H1 (cell line): Measurements from ENCODE around the gene FOXP4. TPM values are rescaled to one million over a fixed set of nuclear protein-coding genes. Genes with fewer than 3 reads are reported as not detected.

ENCODE experiments used
- CTCF ChIA-PET: fragments of 300-600 bp; sonication (Branson Sonifier 250); formaldehyde crosslinking; loops from one replicate; lab custom pipeline; 2021; ENCODE audit not compliant: partially characterized antibody; lab: Charles Lee
- POLR2A ChIA-PET: fragments of 300-600 bp; sonication (Branson Sonifier 250); formaldehyde crosslinking; loops from one replicate; lab custom pipeline; 2021; ENCODE audit warnings: inconsistent platforms; ENCODE audit not compliant: partially characterized antibody; lab: Charles Lee
- DNase-seq, 2 experiments: peaks; one replicate each; pipeline versions ENCODE4 v3.0.0 to v3.0.0-alpha.2; 2010 to 2022; ENCODE audit warnings: low spot score in 2 of 2, low read depth in 1 of 2, mixed read lengths in 1 of 2
- FAIRE-seq: peaks from 2 replicates; lab custom pipeline; 2011; peaks lifted over from hg19 to GRCh38; lab: Jason Lieb, UNC
- H2AFZ ChIP-seq: 2 replicates; pipeline ENCODE4 v1.8.1; 2012; ENCODE audit warnings: low read length, inconsistent platforms
- H2AK5ac ChIP-seq: 2 replicates; pipeline ENCODE4 v1.6.1; 2013; ENCODE audit warnings: low read depth, low read length
- H2BK120ac ChIP-seq: replicated peaks from 2 replicates; pipeline ENCODE3; 2013; ENCODE audit warnings: low read depth, low read length, inconsistent platforms
- H2BK12ac ChIP-seq: 2 replicates; pipeline ENCODE4 v1.6.1; 2013; ENCODE audit warnings: low read depth, low read length
- H2BK15ac ChIP-seq: 2 replicates; pipeline ENCODE4 v1.6.1; 2013; ENCODE audit warnings: low read length
- H2BK20ac ChIP-seq: 2 replicates; pipeline ENCODE4 v1.6.1; 2013; ENCODE audit warnings: low read length
- H2BK5ac ChIP-seq: 2 replicates; pipeline ENCODE4 v1.6.1; 2013; ENCODE audit warnings: low read depth, low read length
- H3K14ac ChIP-seq: 2 replicates; pipeline ENCODE4 v1.6.1; 2013; ENCODE audit warnings: inconsistent platforms; ENCODE audit not compliant: insufficient read length
- H3K18ac ChIP-seq: 2 replicates; pipeline ENCODE4 v1.6.1; 2013; ENCODE audit warnings: low read length; ENCODE audit errors: extremely low read depth
- H3K23ac ChIP-seq: 2 replicates; pipeline ENCODE4 v1.6.1; 2013; ENCODE audit warnings: inconsistent platforms; ENCODE audit not compliant: insufficient read length
- H3K23me2 ChIP-seq: 2 replicates; pipeline ENCODE4 v1.6.1; 2013; ENCODE audit warnings: low read depth, low read length
- H3K27ac ChIP-seq: 2 replicates; pipeline ENCODE4 v1.6.1; 2011; ENCODE audit warnings: low read depth, low read length, inconsistent platforms
- H3K27me3 ChIP-seq, 4 experiments: replicated peaks in 1 of 4; 1 replicate in 1 of 4; 2 replicates in 3 of 4; pipeline versions ENCODE4 v1.6.1 to v1.8.1; 2011 to 2013; ENCODE audit warnings: low read length in 3 of 4, mild to moderate bottlenecking in 3 of 4, inconsistent platforms in 2 of 4, mixed read lengths in 2 of 4, moderate library complexity in 1 of 4; ENCODE audit not compliant: control insufficient read depth in 3 of 4, insufficient read depth in 3 of 4; ENCODE audit errors: extremely low read depth in 1 of 4
- H3K36me3 ChIP-seq, 4 experiments: 2 replicates each; pipeline versions ENCODE4 v1.6.1 to v1.8.1; 2011 to 2013; ENCODE audit warnings: mild to moderate bottlenecking in 4 of 4, low read length in 3 of 4, moderate library complexity in 2 of 4, control low read depth in 1 of 4, inconsistent platforms in 1 of 4; ENCODE audit not compliant: insufficient read depth in 4 of 4, control insufficient read depth in 2 of 4
- H3K4ac ChIP-seq: replicated peaks from 2 replicates; pipeline ENCODE3; 2013; ENCODE audit warnings: low read length, low read depth, mixed read lengths, inconsistent platforms; ENCODE audit not compliant: insufficient read length
- H3K4me1 ChIP-seq, 4 experiments: replicated peaks in 1 of 4; 1 replicate in 1 of 4; 2 replicates in 3 of 4; pipeline versions ENCODE4 v1.6.1 to v1.8.1; 2011 to 2013; ENCODE audit warnings: low read length in 3 of 4, inconsistent platforms in 2 of 4, mixed read lengths in 1 of 4; ENCODE audit not compliant: insufficient read depth in 4 of 4, control insufficient read depth in 3 of 4
- H3K4me2 ChIP-seq, 2 experiments: 2 replicates each; pipeline versions ENCODE4 v1.6.1 to v1.8.1; 2011 to 2013; ENCODE audit warnings: low read depth in 2 of 2, low read length in 2 of 2, control low read depth in 1 of 2, inconsistent platforms in 1 of 2, mild to moderate bottlenecking in 1 of 2; ENCODE audit not compliant: insufficient read depth in 1 of 2
- H3K4me3 ChIP-seq, 4 experiments: fragments of 200-600, 300-600 bp in 1 of 4; sonication (generic), shearing (Covaris generic), sonication (Bioruptor Twin) in 1 of 4; 2 replicates each; pipeline versions ENCODE4 v1.5.1 to v1.8.1; 2011 to 2016; ENCODE audit warnings: low read length in 4 of 4, low read depth in 3 of 4, control low read depth in 2 of 4, inconsistent platforms in 2 of 4, mild to moderate bottlenecking in 2 of 4, mixed read lengths in 1 of 4, moderate library complexity in 1 of 4; ENCODE audit not compliant: insufficient read depth in 2 of 4; ENCODE audit errors: extremely low read depth in 1 of 4
- H3K56ac ChIP-seq: replicated peaks from 2 replicates; pipeline ENCODE3; 2013; ENCODE audit warnings: low read depth, mild to moderate bottlenecking, mixed read lengths, low read length, inconsistent platforms; ENCODE audit not compliant: insufficient read length
- H3K79me1 ChIP-seq: 2 replicates; pipeline ENCODE4 v1.6.1; 2013; ENCODE audit warnings: low read depth, low read length, control low read depth
- H3K79me2 ChIP-seq, 2 experiments: 2 replicates each; pipeline versions ENCODE4 v1.6.1 to v1.8.1; 2012 to 2013; ENCODE audit warnings: low read length in 2 of 2, mild to moderate bottlenecking in 2 of 2, inconsistent platforms in 1 of 2; ENCODE audit not compliant: insufficient read depth in 2 of 2, control insufficient read depth in 1 of 2
- H3K9ac ChIP-seq, 4 experiments: replicated peaks in 1 of 4; 1 replicate in 1 of 4; 2 replicates in 3 of 4; pipeline versions ENCODE4 v1.6.1 to v1.8.1; 2011 to 2013; ENCODE audit warnings: low read depth in 3 of 4, low read length in 3 of 4, control low read depth in 2 of 4, mild to moderate bottlenecking in 2 of 4, moderate library complexity in 2 of 4, inconsistent platforms in 1 of 4; ENCODE audit errors: extremely low read depth in 1 of 4
- H3K9me3 ChIP-seq, 2 experiments: 2 replicates each; pipeline versions ENCODE4 v1.6.1 to v1.8.1; 2012 to 2013; ENCODE audit warnings: mild to moderate bottlenecking in 2 of 2, moderate library complexity in 2 of 2, control low read depth in 1 of 2, inconsistent platforms in 1 of 2, low read depth in 1 of 2, low read length in 1 of 2, mixed read lengths in 1 of 2; ENCODE audit not compliant: insufficient read depth in 2 of 2
- H4K20me1 ChIP-seq, 2 experiments: replicated peaks in 1 of 2; 2 replicates each; pipeline versions ENCODE3 to v1.8.1; 2011 to 2013; ENCODE audit warnings: inconsistent platforms in 2 of 2, low read length in 2 of 2, mild to moderate bottlenecking in 1 of 2; ENCODE audit not compliant: insufficient read depth in 2 of 2, control insufficient read depth in 1 of 2
- H4K5ac ChIP-seq: 2 replicates; pipeline ENCODE4 v1.6.1; 2013; ENCODE audit warnings: low read length, low read depth, mixed read lengths, inconsistent platforms; ENCODE audit not compliant: insufficient read length
- H4K8ac ChIP-seq: 2 replicates; pipeline ENCODE4 v1.8.0; 2013; ENCODE audit warnings: mild to moderate bottlenecking, moderate library complexity, low read length, inconsistent platforms; ENCODE audit not compliant: insufficient read depth; ENCODE audit errors: extremely low read depth
- H4K91ac ChIP-seq: replicated peaks from 2 replicates; pipeline ENCODE3; 2013; ENCODE audit warnings: low read length, mixed read lengths, inconsistent platforms; ENCODE audit not compliant: insufficient read length
- EZH2 ChIP-seq: fragments of 200-600 bp; sonication (generic); IDR thresholded peaks from 2 replicates; pipeline ENCODE4 v1.7.1; 2012; ENCODE audit warnings: low read depth, mild to moderate bottlenecking, moderate library complexity, low read length, inconsistent platforms; ENCODE audit not compliant: severe bottlenecking
- POLR2AphosphoS5 ChIP-seq: IDR thresholded peaks from 2 replicates; pipeline ENCODE4 v1.6.1; 2011; ENCODE audit warnings: low read depth, low read length
- RXRA ChIP-seq: IDR thresholded peaks from 2 replicates; pipeline ENCODE4 v1.6.1; 2011; ENCODE audit warnings: low read depth, mild to moderate bottlenecking, low read length, moderate library complexity; ENCODE audit not compliant: insufficient read depth
- TBP ChIP-seq: IDR thresholded peaks from 2 replicates; pipeline ENCODE4 v1.6.1; 2011; ENCODE audit warnings: low read depth, low read length, improper control_type of control experiment
- WGBS, 2 experiments: shearing (Covaris generic) in 1 of 2; methylation state at CpG; one replicate each; pipeline versions ENCODE4 v1.1.6 to v1.1.7; 2013 to 2015; ENCODE audit warnings: low lambda C conversion rate in 2 of 2, mixed read lengths in 2 of 2, inconsistent platforms in 1 of 2, low coverage in 1 of 2, missing lambda C conversion rate in 1 of 2; ENCODE audit not compliant: insufficient replicate concordance in 2 of 2, insufficient coverage in 1 of 2, insufficient read length in 1 of 2; ENCODE audit errors: extremely low coverage in 1 of 2, missing lambda C conversion rate in 1 of 2; 5-methylcytosine and 5-hydroxymethylcytosine counted together
- polyA plus RNA-seq, 7 experiments: library from polyadenylated mRNA; depleted of rRNA in 3 of 7; stranded (reverse) in 5 of 7; unstranded in 2 of 7; fragments of >200 nt in 5 of 7; fragments of 200-250 nt in 2 of 7; gene quantifications; 1 replicate in 5 of 7; 2 replicates in 1 of 7; 4 replicates in 1 of 7; pipeline versions ENCODE4 v1.2.1 to v1.2.3, GENCODE V29; 2011 to 2013; ENCODE audit warnings: missing spikeins in 2 of 7, mixed read lengths in 2 of 7
- total RNA-seq: library from RNA; stranded (reverse); fragmentation: NEBNext Ultra II Directional; extraction: Animal tissue kit (Norgen Biotek cat#: 25700); gene quantifications from 2 replicates; pipeline ENCODE4 v1.2.1, GENCODE V29; 2021

FOXP4 gene
- total and polyA plus RNA-seq, 2 of the 8 experiments (the other 6 are each of a cell fraction or from before 2014, with no cell fraction given), result 4.8 to 13.3 TPM

DNA sequence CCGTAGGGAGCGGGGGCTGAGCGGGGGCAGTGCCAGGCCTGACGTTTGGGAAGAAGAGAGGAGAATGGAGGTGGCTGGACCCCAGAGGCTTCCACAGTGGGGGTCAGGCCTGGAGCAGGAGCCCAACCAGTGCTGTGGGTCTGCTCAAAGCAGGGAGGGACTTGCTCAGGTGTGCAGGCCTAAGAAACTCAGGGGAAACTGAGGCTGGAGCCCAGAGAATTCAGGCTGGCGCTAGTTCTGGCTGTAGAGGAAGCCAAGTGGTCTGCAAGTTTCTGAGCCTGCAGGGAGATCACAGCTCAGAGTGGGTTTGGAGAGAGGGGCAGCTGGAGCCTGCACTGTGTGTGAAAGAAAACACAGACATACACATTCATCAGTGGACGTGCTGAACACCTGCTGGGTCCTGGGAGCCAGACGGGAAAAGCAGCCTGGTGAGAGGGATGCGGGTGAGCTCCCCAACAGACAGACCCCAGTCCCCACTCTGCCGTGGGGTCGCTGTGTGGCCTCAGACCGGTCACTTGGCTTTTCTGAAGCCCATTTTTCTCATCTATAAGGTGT lies 17.7 kb upstream of the FOXP4 start:
- CTCF ChIA-PET, result interaction anchor here (0.6 to 3.6 kb wide), 11 partner anchors 10 to 155 kb away, joined by 3 to 13 read pairs (median 4); no protein-coding TSS in a partner anchor

More for the DNA sequence above, 17.7 kb upstream of the FOXP4 start:
- Histone ChIP-seq H3K79me2 (no peaks in the 10 kb centered on the region), H2BK15ac (no peak overlapping the region), H2BK120ac (no peak overlapping the region), H2BK5ac (no peak overlapping the region)
- TF ChIP-seq RXRA, result no peak
- no peak for TF ChIP-seq POLR2AphosphoS5
- no peak for TF ChIP-seq EZH2
- TF ChIP-seq TBP, result no peak
- TF ChIP-seq, all 59 proteins: peak for 0
- no peak overlapping the region for H2BK12ac ChIP-seq
- H4K20me1 ChIP-seq, result no peaks in the 10 kb centered on the region
- WGBS, 2 experiments, result 78% methylated on average over 11 of the region's 11 CpGs; no CpG with 5 or more reads in 1 of the 2 experiments
- H3K27me3 ChIP-seq, result peaks cover 0 to 13% (median 4%) of the 10 kb centered on the region in 4 experiments; a peak in 6 of 7 replicates
- no peak overlapping the region for H3K18ac ChIP-seq
- POLR2A ChIA-PET, result interaction anchor here (1.4 kb wide), 1 partner anchor 12 kb away, joined by 3 read pairs; no protein-coding TSS in a partner anchor
- 0 out of 2 replicates have a peak overlapping the region, but pooled peaks have one; percentile 23 for H2BK20ac ChIP-seq
- no peak overlapping the region for H3K14ac ChIP-seq
- FAIRE-seq (no peak), DNase-seq (no peak)
- H3K4me3 ChIP-seq, result no peak overlapping the region
- H3K4me1 ChIP-seq, result peaks cover 4 to 18% (median 12%) of the 10 kb centered on the region in 4 experiments; a peak in 5 of 7 replicates
- H3K4me2 ChIP-seq, result peak overlapping the region in 1 of 2 experiments; percentile 6; a peak in 1 of 4 replicates
- no peaks in the 10 kb centered on the region for H3K79me1 ChIP-seq
- no peak overlapping the region; the same call in 1 of the 2 replicates for H4K8ac ChIP-seq
- H2AK5ac ChIP-seq, result no peak overlapping the region
- H3K27ac ChIP-seq, result no peak overlapping the region
- H4K91ac ChIP-seq, result no peak overlapping the region
- no peak overlapping the region for H3K56ac ChIP-seq
- H3K36me3 ChIP-seq, result no peaks in the 10 kb centered on the region
- no peak overlapping the region for H2AFZ ChIP-seq
- no peaks in the 10 kb centered on the region for H3K9me3 ChIP-seq
- H3K4ac ChIP-seq, result no peak overlapping the region
- H4K5ac ChIP-seq, result no peak overlapping the region
- H3K23ac ChIP-seq, result no peak overlapping the region
- H3K23me2 ChIP-seq, result no peaks in the 10 kb centered on the region
- no peak overlapping the region for H3K9ac ChIP-seq
